SK-N-SH (cell line): ENCODE data around the gene IGF1R. TPM values are rescaled to one million over a fixed set of nuclear protein-coding genes. Genes with fewer than 3 reads are reported as not detected.
A peak's percentile ranks its signal among the peaks of the same experiment; 100 is the strongest.

ENCODE experiments used
- CTCF ChIA-PET: fragments of 300-600, 350-600 bp; formaldehyde crosslinking; extraction: SDS; loops from one replicate; lab custom pipeline; 2021; lab: Yijun Ruan, JAX
- POLR2A ChIA-PET: fragments of 350-600 bp; sonication (Branson Sonifier 250); formaldehyde crosslinking; extraction: SDS; loops from one replicate; lab custom pipeline; 2020; ENCODE audit warnings: antibody characterized with exemption, inconsistent platforms; lab: Yijun Ruan, JAX
- DNase-seq: peaks from one replicate; pipeline ENCODE4 v3.0.0; 2012
- H2AFZ ChIP-seq: fragments of 200-600 bp; sonication (generic); 2 replicates; pipeline ENCODE4 v1.8.1; 2016; ENCODE audit warnings: antibody characterized with exemption, mild to moderate bottlenecking, low read depth
- H3F3A ChIP-seq: fragments of 200-600 bp; sonication (generic); replicated peaks from 2 replicates; pipeline ENCODE3; 2016; ENCODE audit warnings: antibody characterized with exemption, mild to moderate bottlenecking; ENCODE audit not compliant: insufficient read depth
- H3K27ac ChIP-seq, 2 experiments: fragments of 200-500 bp in 1 of 2; fragments of 200-600 bp in 1 of 2; sonication (Bioruptor generic) in 1 of 2; sonication (generic), shearing (Covaris generic) in 1 of 2; 2 replicates each; pipeline versions ENCODE4 v1.5.1 to v1.6.1; 2014 to 2016; ENCODE audit warnings: low read depth in 2 of 2, inconsistent platforms in 1 of 2, low read length in 1 of 2, mild to moderate bottlenecking in 1 of 2, mixed read lengths in 1 of 2
- H3K27me3 ChIP-seq: fragments of 200-600 bp; sonication (generic), shearing (Covaris generic); 2 replicates; pipeline ENCODE4 v1.6.1; 2016; ENCODE audit warnings: mixed run types; ENCODE audit not compliant: insufficient read depth
- H3K36me3 ChIP-seq, 2 experiments: fragments of 200-500 bp in 1 of 2; fragments of 200-600 bp in 1 of 2; sonication (Bioruptor generic) in 1 of 2; sonication (generic) in 1 of 2; replicated peaks in 1 of 2; 2 replicates each; pipeline versions ENCODE3 to v1.5.1; 2014 to 2016; ENCODE audit warnings: low read length in 1 of 2, mild to moderate bottlenecking in 1 of 2; ENCODE audit not compliant: insufficient read depth in 2 of 2, control insufficient read depth in 1 of 2
- H3K4me1 ChIP-seq, 2 experiments: fragments of 200-500 bp in 1 of 2; fragments of 200-600 bp in 1 of 2; sonication (Bioruptor generic) in 1 of 2; sonication (generic), shearing (Covaris generic) in 1 of 2; 2 replicates each; pipeline versions ENCODE4 v1.5.1 to v1.6.1; 2014 to 2016; ENCODE audit warnings: low read depth in 1 of 2, low read length in 1 of 2, mixed run types in 1 of 2; ENCODE audit not compliant: insufficient read depth in 2 of 2, control insufficient read depth in 1 of 2
- H3K4me2 ChIP-seq: fragments of 200-600 bp; sonication (generic), shearing (Covaris generic); 2 replicates; pipeline ENCODE4 v1.6.1; 2017; ENCODE audit warnings: mixed run types
- H3K4me3 ChIP-seq, 2 experiments: fragments of 200-500 bp in 1 of 2; fragments of 200-600 bp in 1 of 2; sonication (Bioruptor generic) in 1 of 2; sonication (generic), shearing (Covaris generic) in 1 of 2; 2 replicates each; pipeline versions ENCODE4 v1.5.1 to v1.8.1; 2014 to 2016; ENCODE audit warnings: low read depth in 2 of 2, inconsistent platforms in 1 of 2, low read length in 1 of 2, mild to moderate bottlenecking in 1 of 2, mixed read lengths in 1 of 2, moderate library complexity in 1 of 2
- H3K79me2 ChIP-seq: fragments of 200-600 bp; sonication (generic); 2 replicates; pipeline ENCODE4 v1.8.1; 2017; ENCODE audit warnings: mild to moderate bottlenecking; ENCODE audit not compliant: insufficient read depth
- H3K9ac ChIP-seq: fragments of 200-600 bp; sonication (generic); 2 replicates; pipeline ENCODE4 v1.6.1; 2017; ENCODE audit warnings: mixed run types
- H3K9me2 ChIP-seq: fragments of 200-600 bp; sonication (generic); 2 replicates; pipeline ENCODE4 v1.6.1; 2017; ENCODE audit warnings: mixed run types
- H3K9me3 ChIP-seq: fragments of 200-600 bp; sonication (generic); 2 replicates; pipeline ENCODE4 v1.6.1; 2017; ENCODE audit warnings: mixed run types, mild to moderate bottlenecking, moderate library complexity
- H4K20me1 ChIP-seq: fragments of 200-600 bp; sonication (generic); 2 replicates; pipeline ENCODE4 v1.6.1; 2017; ENCODE audit warnings: mild to moderate bottlenecking, mixed run types; ENCODE audit not compliant: insufficient read depth
- CHD2 ChIP-seq: fragments of 150-350 bp; IDR thresholded peaks from 2 replicates; pipeline ENCODE4 v1.6.1; 2018; ENCODE audit warnings: low read length; ENCODE audit not compliant: partially characterized antibody
- CTCF ChIP-seq: fragments of 200-600 bp; sonication (generic); IDR thresholded peaks from 2 replicates; pipeline ENCODE4 v1.6.1; 2017; ENCODE audit warnings: antibody characterized with exemption, mild to moderate bottlenecking, moderate library complexity
- ELF1 ChIP-seq: IDR thresholded peaks from 2 replicates; pipeline ENCODE4 v1.4.0; 2012
- EP300 ChIP-seq, 2 experiments: IDR thresholded peaks; 2 replicates each; pipeline versions ENCODE4 v1.4.0 to v1.6.1; 2012; ENCODE audit warnings: borderline replicate concordance in 1 of 2, low read depth in 1 of 2, low read length in 1 of 2
- EZH2phosphoT487 ChIP-seq: fragments of 200-600 bp; sonication (generic); IDR thresholded peaks from 2 replicates; pipeline ENCODE4 v1.6.1; 2017; ENCODE audit warnings: low read depth, mixed run types, mild to moderate bottlenecking, antibody characterized with exemption, moderate library complexity, borderline replicate concordance
- FOXM1 ChIP-seq: IDR thresholded peaks from 2 replicates; pipeline ENCODE4 v1.4.0; 2012; ENCODE audit warnings: low read depth, mild to moderate bottlenecking
- GABPA ChIP-seq: IDR thresholded peaks from 2 replicates; pipeline ENCODE4 v1.4.0; 2012; ENCODE audit warnings: low read depth, mild to moderate bottlenecking
- GATA2 ChIP-seq: sonication (generic); formaldehyde crosslinking; IDR thresholded peaks from 2 replicates; pipeline ENCODE4 v1.5.0; 2020; ENCODE audit warnings: mild to moderate bottlenecking, missing genetic modification reagents
- MXI1 ChIP-seq: IDR thresholded peaks from 2 replicates; pipeline ENCODE4 v1.6.1; 2012; ENCODE audit warnings: mild to moderate bottlenecking, low read depth, low read length, improper control_type of control experiment
- NRF1 ChIP-seq: IDR thresholded peaks from 2 replicates; pipeline ENCODE4 v1.6.1; 2012; ENCODE audit warnings: low read depth, mild to moderate bottlenecking, low read length
- POLR2AphosphoS5 ChIP-seq: IDR thresholded peaks from 2 replicates; pipeline ENCODE4 v1.6.1; 2012; ENCODE audit warnings: low read depth, low read length
- RCOR1 ChIP-seq: fragments of 150-350 bp; IDR thresholded peaks from 2 replicates; pipeline ENCODE4 v1.6.1; 2017; ENCODE audit warnings: antibody characterized with exemption, low read length
- SIN3A ChIP-seq: IDR thresholded peaks from 2 replicates; pipeline ENCODE4 v1.6.1; 2012; ENCODE audit warnings: low read depth, mild to moderate bottlenecking, low read length, moderate library complexity, borderline replicate concordance
- TCF12 ChIP-seq: IDR thresholded peaks from 2 replicates; pipeline ENCODE4 v1.4.0; 2012
- TEAD4 ChIP-seq: IDR thresholded peaks from 2 replicates; pipeline ENCODE4 v1.4.0; 2012; ENCODE audit warnings: mild to moderate bottlenecking, borderline replicate concordance; ENCODE audit not compliant: insufficient read depth
- USF2 ChIP-seq: fragments of 150-350 bp; IDR thresholded peaks from 2 replicates; pipeline ENCODE4 v1.6.1; 2017; ENCODE audit warnings: antibody characterized with exemption, low read length, low read depth, borderline replicate concordance
- WGBS: methylation state at CpG from one replicate; pipeline ENCODE4 v1.1.6; 2017; ENCODE audit warnings: low lambda C conversion rate; 5-methylcytosine and 5-hydroxymethylcytosine counted together
- polyA plus RNA-seq, 3 experiments: library from polyadenylated mRNA; depleted of rRNA; stranded (reverse); fragments of >200 nt; gene quantifications; 2 replicates each; pipeline ENCODE4 v1.2.3, GENCODE V29; 2012
- TF ChIP-seq, protein P1 (sequence below): IDR thresholded peaks from 2 replicates; pipeline ENCODE4 v1.4.0; 2012; ENCODE audit warnings: low read depth, borderline replicate concordance
- TF ChIP-seq, protein P2 (sequence below): IDR thresholded peaks from 2 replicates; pipeline ENCODE4 v1.4.0; 2012; ENCODE audit warnings: low read depth, borderline replicate concordance

IGF1R gene
- polyA plus RNA-seq, 1 of the 3 experiments (the other 2 are of a cell fraction), result 9.5 TPM

DNA sequence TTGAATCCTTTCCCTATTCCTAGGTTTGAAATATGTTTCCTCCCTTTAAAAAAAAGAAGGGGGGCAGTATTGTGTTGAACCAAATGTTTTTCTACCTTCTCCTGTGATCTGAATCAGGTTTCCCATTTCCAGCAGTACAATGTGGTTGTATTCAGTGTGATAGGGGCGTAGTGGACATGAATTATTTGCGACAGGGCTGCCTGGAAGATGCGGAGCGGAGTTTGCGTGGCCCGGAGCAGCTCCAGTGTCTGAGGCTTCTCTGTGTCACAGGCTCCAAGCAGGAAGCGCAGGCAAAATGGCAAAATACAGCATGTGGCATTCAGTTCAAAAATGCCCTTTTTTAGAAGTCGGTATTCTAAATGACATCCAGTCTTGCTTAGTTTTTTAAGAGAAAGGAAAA lies 204.8 kb downstream of the IGF1R start (continued):
- TF ChIP-seq TEAD4 (peak; percentile 7; the same call in 1 of the 2 replicates), RCOR1 (peak; percentile 69; the same call in 1 of the 2 replicates), USF2 (no peak)
- TF ChIP-seq, protein P1, sequence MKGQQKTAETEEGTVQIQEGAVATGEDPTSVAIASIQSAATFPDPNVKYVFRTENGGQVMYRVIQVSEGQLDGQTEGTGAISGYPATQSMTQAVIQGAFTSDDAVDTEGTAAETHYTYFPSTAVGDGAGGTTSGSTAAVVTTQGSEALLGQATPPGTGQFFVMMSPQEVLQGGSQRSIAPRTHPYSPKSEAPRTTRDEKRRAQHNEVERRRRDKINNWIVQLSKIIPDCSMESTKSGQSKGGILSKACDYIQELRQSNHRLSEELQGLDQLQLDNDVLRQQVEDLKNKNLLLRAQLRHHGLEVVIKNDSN, result no peak
- TF ChIP-seq, protein P2, sequence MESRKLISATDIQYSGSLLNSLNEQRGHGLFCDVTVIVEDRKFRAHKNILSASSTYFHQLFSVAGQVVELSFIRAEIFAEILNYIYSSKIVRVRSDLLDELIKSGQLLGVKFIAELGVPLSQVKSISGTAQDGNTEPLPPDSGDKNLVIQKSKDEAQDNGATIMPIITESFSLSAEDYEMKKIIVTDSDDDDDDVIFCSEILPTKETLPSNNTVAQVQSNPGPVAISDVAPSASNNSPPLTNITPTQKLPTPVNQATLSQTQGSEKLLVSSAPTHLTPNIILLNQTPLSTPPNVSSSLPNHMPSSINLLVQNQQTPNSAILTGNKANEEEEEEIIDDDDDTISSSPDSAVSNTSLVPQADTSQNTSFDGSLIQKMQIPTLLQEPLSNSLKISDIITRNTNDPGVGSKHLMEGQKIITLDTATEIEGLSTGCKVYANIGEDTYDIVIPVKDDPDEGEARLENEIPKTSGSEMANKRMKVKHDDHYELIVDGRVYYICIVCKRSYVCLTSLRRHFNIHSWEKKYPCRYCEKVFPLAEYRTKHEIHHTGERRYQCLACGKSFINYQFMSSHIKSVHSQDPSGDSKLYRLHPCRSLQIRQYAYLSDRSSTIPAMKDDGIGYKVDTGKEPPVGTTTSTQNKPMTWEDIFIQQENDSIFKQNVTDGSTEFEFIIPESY, result no peak

GRCh38 chr15:98853617-98854420 lies 205.5 kb downstream of the IGF1R start:
- DNase-seq, result no peak
- TF ChIP-seq CHD2 (no peak), MXI1 (no peak; the same call in 1 of the 2 replicates), SIN3A (no peak), GABPA (no peak), POLR2AphosphoS5 (no peak), EP300 (IDR thresholded peaks at IDR 0.05; ENCODE audit: borderline replicate concordance in 1 of 2, low read depth in 1 of 2, low read length in 1 of 2) (no peak; a peak in 1 of 4 replicates), CTCF (no peak), USF2 (no peak), EZH2phosphoT487 (no peak), ELF1 (no peak), FOXM1 (no peak), TCF12 (no peak), NRF1 (no peak), GATA2 (CRISPR knock-in tag) (no peak)
- TF ChIP-seq, protein P1, result no peak
- H3K9me3 ChIP-seq, result no peaks in the 10 kb centered on the region
- peak overlapping the region; percentile 90 for H3K4me2 ChIP-seq
- peaks cover 69% of the 10 kb centered on the region for H3K79me2 ChIP-seq
- POLR2A ChIA-PET, result no interaction called here
- no peaks in the 10 kb centered on the region; the same call in 1 of the 2 replicates for H4K20me1 ChIP-seq
- WGBS, result 27% methylated on average over 15 of the region's 18 CpGs
- H3K27ac ChIP-seq, result peak overlapping the region; percentile 68 to 86
- peaks cover 46 to 51% of the 10 kb centered on the region in 2 experiments for H3K4me1 ChIP-seq
- no peaks in the 10 kb centered on the region for H3K9me2 ChIP-seq
- H3K36me3 ChIP-seq, result no peaks in the 10 kb centered on the region
- H3F3A ChIP-seq, result peaks cover 31% of the 10 kb centered on the region
- peak overlapping the region; percentile 31 to 76; a peak in 3 of 4 replicates for H3K4me3 ChIP-seq
- peak overlapping the region; percentile 44; the same call in 1 of the 2 replicates for H2AFZ ChIP-seq
- H3K27me3 ChIP-seq, result no peaks in the 10 kb centered on the region
- CTCF ChIA-PET, result interaction anchor here (1.2 to 5.6 kb wide), 4 partner anchors 19 to 335 kb away, joined by 3 to 32 read pairs (median 9); no protein-coding TSS in a partner anchor
- peak overlapping the region; percentile 40; the same call in 1 of the 2 replicates for H3K9ac ChIP-seq
